ENCODE measurements around the gene PLEKHM2. TPM values are rescaled to one million over a fixed set of nuclear protein-coding genes. Genes with fewer than 3 reads are reported as not detected.

Gene PLEKHM2
- total and polyA plus RNA-seq, 2 experiments from 2014 or later: 31.8 to 43.1 TPM

- H4K20me1 ChIP-seq (ENCODE audit: insufficient read depth, poor library complexity, severe bottlenecking): no peaks in the 10 kb centered on the region
- no peak for DNase-seq (ENCODE audit: low spot score)
- no peaks in the 10 kb centered on the region for H3K79me2 ChIP-seq
- no peaks in the 10 kb centered on the region for H3K27me3 ChIP-seq
- H3K9me2 ChIP-seq (replicated peaks; ENCODE audit: insufficient read depth): no peaks in the 10 kb centered on the region
- H3K4me2 ChIP-seq: no peak overlapping the region
- no peak overlapping the region for H3K4me3 ChIP-seq
- no peak overlapping the region for H2AFZ ChIP-seq
- WGBS (ENCODE audit: low lambda C conversion rate, missing lambda C conversion rate): 55% methylated on average over 8 of the region's 8 CpGs
- TF ChIP-seq EZH2 (IDR thresholded peaks at IDR 0.05; ENCODE audit: borderline replicate concordance) (no peak), EZH2phosphoT487 (IDR thresholded peaks at IDR 0.05; ENCODE audit: low read depth, severe bottlenecking, unreplicated experiment) (no peak), CTCF (IDR thresholded peaks at IDR 0.05; ENCODE audit: poor library complexity) (no peak)
- no peaks in the 10 kb centered on the region for H3K9me3 ChIP-seq (ENCODE audit: low read depth)
- no peaks in the 10 kb centered on the region for H3K36me3 ChIP-seq (replicated peaks; ENCODE audit: insufficient read depth, low read depth)
- H3K27ac ChIP-seq: no peak overlapping the region
- H3K4me1 ChIP-seq (ENCODE audit: insufficient read depth): peaks cover 7% of the 10 kb centered on the region
Observed at GRCh38 chr1:15747378-15747777, 63.3 kb downstream of the PLEKHM2 start.

GRCh38 chr1:15748264-15748663 lies 64.1 kb downstream of the PLEKHM2 start:
- no peak for DNase-seq (ENCODE audit: low spot score)
- Histone ChIP-seq H3K27me3 (no peaks in the 10 kb centered on the region), H3K36me3 (replicated peaks; ENCODE audit: insufficient read depth, low read depth) (no peaks in the 10 kb centered on the region), H3K79me2 (no peaks in the 10 kb centered on the region), H2AFZ (no peak overlapping the region), H3K4me3 (no peak overlapping the region), H3K9me3 (ENCODE audit: low read depth) (no peaks in the 10 kb centered on the region), H3K9me2 (replicated peaks; ENCODE audit: insufficient read depth) (no peaks in the 10 kb centered on the region), H3K27ac (no peak overlapping the region), H4K20me1 (ENCODE audit: insufficient read depth, poor library complexity, severe bottlenecking) (no peaks in the 10 kb centered on the region), H3K4me2 (no peak overlapping the region), H3K4me1 (ENCODE audit: insufficient read depth) (peaks cover 7% of the 10 kb centered on the region)
- TF ChIP-seq EZH2 (IDR thresholded peaks at IDR 0.05; ENCODE audit: borderline replicate concordance) (no peak), CTCF (IDR thresholded peaks at IDR 0.05; ENCODE audit: poor library complexity) (no peak), EZH2phosphoT487 (IDR thresholded peaks at IDR 0.05; ENCODE audit: low read depth, severe bottlenecking, unreplicated experiment) (no peak)
- WGBS (ENCODE audit: low lambda C conversion rate, missing lambda C conversion rate): 84% methylated on average over 5 of the region's 5 CpGs

GRCh38 chr1:15748690-15749398 lies 64.7 kb downstream of the PLEKHM2 start:
- H3K27ac ChIP-seq: no peak overlapping the region
- H3K9me2 ChIP-seq (replicated peaks; ENCODE audit: insufficient read depth): no peaks in the 10 kb centered on the region
- no peaks in the 10 kb centered on the region for H3K27me3 ChIP-seq
- no peak overlapping the region for H3K4me2 ChIP-seq
- H3K4me3 ChIP-seq: no peak overlapping the region
- H4K20me1 ChIP-seq (ENCODE audit: insufficient read depth, poor library complexity, severe bottlenecking): no peaks in the 10 kb centered on the region
- peaks cover 7% of the 10 kb centered on the region for H3K4me1 ChIP-seq (ENCODE audit: insufficient read depth)
- TF ChIP-seq CTCF (IDR thresholded peaks at IDR 0.05; ENCODE audit: poor library complexity) (no peak), EZH2 (IDR thresholded peaks at IDR 0.05; ENCODE audit: borderline replicate concordance) (no peak), EZH2phosphoT487 (IDR thresholded peaks at IDR 0.05; ENCODE audit: low read depth, severe bottlenecking, unreplicated experiment) (no peak)
- WGBS (ENCODE audit: low lambda C conversion rate, missing lambda C conversion rate): 79% methylated on average over 10 of the region's 10 CpGs
- no peak for DNase-seq (ENCODE audit: low spot score)
- no peak overlapping the region for H2AFZ ChIP-seq
- H3K36me3 ChIP-seq (replicated peaks; ENCODE audit: insufficient read depth, low read depth): no peaks in the 10 kb centered on the region
- no peaks in the 10 kb centered on the region for H3K9me3 ChIP-seq (ENCODE audit: low read depth)
- H3K79me2 ChIP-seq: no peaks in the 10 kb centered on the region

Data from hepatocyte (in vitro differentiated cells).